Spleen (tissue), 11 donors: Measurements from ENCODE around the gene FSTL4. TPM values are rescaled to one million over a fixed set of nuclear protein-coding genes. Genes with fewer than 3 reads are reported as not detected.

Experiments
- DNase-seq: peaks from one replicate; pipeline ENCODE4 v3.0.0-alpha.2; 2020
- H3K27ac ChIP-seq, 8 donors: fragments of 200-600 bp; sonication (generic) in 7 of 8; 1 replicate in 4 of 8; 2 replicates in 4 of 8; pipeline versions ENCODE4 v1.5.0 to v1.8.0; 2016 to 2021; ENCODE audit warnings: inconsistent platforms in 4 of 8, mild to moderate bottlenecking in 4 of 8, moderate library complexity in 1 of 8
- H3K27me3 ChIP-seq, 7 donors: fragments of 200-600 bp; sonication (generic) in 6 of 7; replicated peaks in 1 of 7; 1 replicate in 4 of 7; 2 replicates in 3 of 7; pipeline versions ENCODE4 v1.5.0 to v1.8.0; 2016 to 2021; ENCODE audit warnings: inconsistent platforms in 3 of 7, mild to moderate bottlenecking in 1 of 7
- H3K36me3 ChIP-seq, 6 donors: fragments of 200-600 bp; sonication (generic) in 5 of 6; 1 replicate in 4 of 6; 2 replicates in 2 of 6; pipeline versions ENCODE4 v1.5.0 to v1.8.0; 2016 to 2021; ENCODE audit warnings: inconsistent platforms in 2 of 6
- H3K4me1 ChIP-seq, 6 donors: fragments of 200-600 bp; sonication (generic) in 5 of 6; 1 replicate in 3 of 6; 2 replicates in 3 of 6; pipeline versions ENCODE4 v1.5.0 to v1.8.0; 2016 to 2021; ENCODE audit warnings: inconsistent platforms in 3 of 6
- H3K4me3 ChIP-seq, 8 donors: fragments of 200-600 bp; sonication (generic) in 7 of 8; 1 replicate in 4 of 8; 2 replicates in 4 of 8; pipeline versions ENCODE4 v1.5.0 to v1.8.0; 2016 to 2021; ENCODE audit warnings: inconsistent platforms in 4 of 8, mild to moderate bottlenecking in 4 of 8, moderate library complexity in 2 of 8
- H3K9me3 ChIP-seq, 8 donors: fragments of 200-600 bp; sonication (generic) in 7 of 8; 1 replicate in 4 of 8; 2 replicates in 4 of 8; pipeline versions ENCODE4 v1.5.0 to v1.8.0; 2016 to 2021; ENCODE audit warnings: inconsistent platforms in 4 of 8
- POLR2A ChIP-seq, 3 donors: fragments of 450-650 bp; IDR thresholded peaks; one replicate each; pipeline ENCODE4 v1.5.1; 2017; ENCODE audit warnings: antibody characterized with exemption in 3 of 3, mild to moderate bottlenecking in 1 of 3
- POLR2AphosphoS5 ChIP-seq, 3 donors: sonication (generic); formaldehyde crosslinking; IDR thresholded peaks; one replicate each; pipeline ENCODE4 v1.5.1; 2017; ENCODE audit warnings: antibody characterized with exemption in 3 of 3
- WGBS, 5 donors: extraction: QIAGEN DNeasy Blood & Tissue Kit in 3 of 5; methylation state at CpG; one replicate each; pipeline versions ENCODE4 v1.1.5 to v1.1.7; 2013 to 2018; 5-methylcytosine and 5-hydroxymethylcytosine counted together
- intact Hi-C: fragments of 100-400 bp; cut with DNase I; formaldehyde crosslinking; loops from one replicate; pipeline ENCODE4 v1.15.0; 2023; ENCODE audit warnings: low total_unique reads
- polyA plus RNA-seq, 3 donors: library from polyadenylated mRNA; stranded (reverse); fragments of 200-250 nt; gene quantifications; one replicate each; pipeline ENCODE4 v1.2.1, GENCODE V29; 2013
- total RNA-seq, 7 donors: library from RNA; depleted of rRNA in 3 of 7; stranded (reverse); fragments of >200 nt in 3 of 7; fragmentation: NEBNext Ultra II Directional in 4 of 7; extraction: Animal tissue kit (Norgen Biotek cat#: 25700) in 4 of 7; gene quantifications; one replicate each; pipeline versions ENCODE4 v1.1.0 to v1.2.1, GENCODE V29; 2016 to 2021
- TF ChIP-seq, protein P1 (sequence below), 11 experiments: fragments of 200-600 bp in 7 of 11; fragments of 450-650 bp in 4 of 11; sonication (generic) in 4 of 11; IDR thresholded peaks in 8 of 11; conservative IDR thresholded peaks in 3 of 11; 1 replicate in 7 of 11; 2 replicates in 4 of 11; pipeline versions ENCODE4 v1.4.0 to v1.8.0; 2016 to 2021; ENCODE audit warnings: antibody characterized with exemption in 11 of 11, inconsistent platforms in 4 of 11, mild to moderate bottlenecking in 1 of 11
- donor health status: healthy with polysubstance abuse.
- donor health status: DM: no; HTN: no; CAD: no; lungs with moderate emphysema.
- donor health status: DM: no; HTN: no; CAD: no.
- donor health status: Bipolar disorder and iron deficiency.
- donor health status: healthy.
- donor health status: DM: no; HTN: no; CAD: no.
- donor health status: DM: yes; HTN: yes; CAD: no.

The FSTL4 gene
- total and polyA plus RNA-seq, 10 donors: under 0.01 to 1.0 (median 0.37) TPM; not detected in 4

DNA sequence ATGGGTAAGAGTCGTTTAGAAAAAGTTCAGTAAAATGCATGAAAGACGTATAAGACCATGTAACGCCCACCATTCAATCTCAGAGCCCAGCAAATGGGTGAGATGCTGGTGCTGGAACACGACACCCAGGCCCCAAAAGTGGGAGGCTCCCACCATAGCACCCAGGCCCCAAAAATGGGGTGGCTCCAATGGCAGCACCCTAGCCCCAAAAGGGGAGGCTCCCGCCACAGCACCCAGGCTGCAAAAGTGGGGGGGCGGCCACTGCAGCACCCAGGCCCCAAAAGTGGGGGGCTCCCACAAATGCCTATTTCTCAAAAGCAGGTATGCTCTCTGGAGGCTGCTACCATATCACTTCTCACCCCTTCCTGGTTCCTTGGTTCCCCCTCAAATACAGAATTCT lies 12.7 kb downstream of the FSTL4 start:
- no peak overlapping the region for H3K4me3 ChIP-seq
- TF ChIP-seq POLR2AphosphoS5 (IDR thresholded peaks at IDR 0.05) (no peak), POLR2A (IDR thresholded peaks at IDR 0.05) (no peak)
- TF ChIP-seq, protein P1, sequence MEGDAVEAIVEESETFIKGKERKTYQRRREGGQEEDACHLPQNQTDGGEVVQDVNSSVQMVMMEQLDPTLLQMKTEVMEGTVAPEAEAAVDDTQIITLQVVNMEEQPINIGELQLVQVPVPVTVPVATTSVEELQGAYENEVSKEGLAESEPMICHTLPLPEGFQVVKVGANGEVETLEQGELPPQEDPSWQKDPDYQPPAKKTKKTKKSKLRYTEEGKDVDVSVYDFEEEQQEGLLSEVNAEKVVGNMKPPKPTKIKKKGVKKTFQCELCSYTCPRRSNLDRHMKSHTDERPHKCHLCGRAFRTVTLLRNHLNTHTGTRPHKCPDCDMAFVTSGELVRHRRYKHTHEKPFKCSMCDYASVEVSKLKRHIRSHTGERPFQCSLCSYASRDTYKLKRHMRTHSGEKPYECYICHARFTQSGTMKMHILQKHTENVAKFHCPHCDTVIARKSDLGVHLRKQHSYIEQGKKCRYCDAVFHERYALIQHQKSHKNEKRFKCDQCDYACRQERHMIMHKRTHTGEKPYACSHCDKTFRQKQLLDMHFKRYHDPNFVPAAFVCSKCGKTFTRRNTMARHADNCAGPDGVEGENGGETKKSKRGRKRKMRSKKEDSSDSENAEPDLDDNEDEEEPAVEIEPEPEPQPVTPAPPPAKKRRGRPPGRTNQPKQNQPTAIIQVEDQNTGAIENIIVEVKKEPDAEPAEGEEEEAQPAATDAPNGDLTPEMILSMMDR (IDR thresholded peaks at IDR 0.05 in 8 of 11, conservative IDR thresholded peaks at IDR 0.05 in 3 of 11): no peak
- no peaks in the 10 kb centered on the region for H3K36me3 ChIP-seq
- no peaks in the 10 kb centered on the region for H3K4me1 ChIP-seq
- H3K9me3 ChIP-seq: no peaks in the 10 kb centered on the region
- no peak overlapping the region for H3K27ac ChIP-seq
- H3K27me3 ChIP-seq: peaks cover 0 to 18% (median 0%) of the 10 kb centered on the region in 7 donors
- no peak for DNase-seq
- 69 to 80% (median 74%) methylated on average over 6 of the region's 6 CpGs for WGBS, 5 donors
- intact Hi-C loops: no loop called here

DNA sequence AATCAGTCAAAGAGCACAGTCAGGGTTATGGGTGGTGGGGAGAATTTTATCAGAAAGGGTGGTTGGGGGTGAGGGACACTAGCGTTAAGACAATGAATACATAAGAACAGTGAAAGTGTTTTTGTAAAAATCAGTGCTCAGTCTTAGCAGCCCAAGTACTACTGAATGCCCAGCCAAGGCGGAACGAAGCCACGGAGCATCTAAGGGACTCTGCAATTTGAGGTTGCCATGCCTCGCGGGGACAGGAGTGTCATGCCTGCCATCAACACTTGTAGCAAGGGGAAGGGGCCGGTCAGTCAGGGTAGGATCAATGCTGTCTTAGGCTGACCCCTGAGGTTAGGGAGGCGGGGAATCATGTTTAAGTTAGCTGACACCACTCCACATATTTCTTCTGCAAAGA lies 13.3 kb downstream of the FSTL4 start:
- TF ChIP-seq, protein P1 (IDR thresholded peaks at IDR 0.05 in 8 of 11, conservative IDR thresholded peaks at IDR 0.05 in 3 of 11): no peak
- TF ChIP-seq POLR2A (IDR thresholded peaks at IDR 0.05) (no peak), POLR2AphosphoS5 (IDR thresholded peaks at IDR 0.05) (no peak)
- H3K27me3 ChIP-seq: peaks cover 0 to 12% (median 0%) of the 10 kb centered on the region in 7 donors
- intact Hi-C loops: no loop called here
- H3K4me3 ChIP-seq: no peak overlapping the region
- H3K4me1 ChIP-seq: no peaks in the 10 kb centered on the region
- no peaks in the 10 kb centered on the region for H3K9me3 ChIP-seq
- no peak overlapping the region for H3K27ac ChIP-seq
- no peak for DNase-seq
- no peaks in the 10 kb centered on the region for H3K36me3 ChIP-seq
- WGBS, 5 donors: 72 to 95% (median 88%) methylated on average over 8 of the region's 8 CpGs

DNA sequence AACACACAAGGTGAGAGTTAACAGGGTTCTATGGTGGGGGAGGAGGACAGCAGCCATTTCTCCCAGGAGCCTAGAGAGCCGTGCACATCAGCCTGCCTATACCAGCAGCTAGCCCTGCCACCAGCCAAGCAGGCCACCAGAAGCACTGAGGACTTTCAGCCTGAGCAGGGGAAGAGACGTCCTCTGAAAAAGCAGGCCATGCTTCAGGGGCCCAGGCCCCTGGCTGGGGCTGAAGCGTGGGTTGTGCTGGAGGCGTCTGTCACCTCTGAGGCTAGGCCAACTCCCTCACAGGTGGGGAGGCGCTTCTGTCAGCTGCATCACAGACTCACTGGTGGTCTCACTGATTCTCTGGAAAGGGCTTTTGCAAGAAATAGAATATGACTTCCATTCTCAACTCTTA lies 16.3 kb downstream of the FSTL4 start:
- intact Hi-C loops: no loop called here
- Histone ChIP-seq H3K4me1 (no peaks in the 10 kb centered on the region), H3K36me3 (no peaks in the 10 kb centered on the region), H3K27ac (no peak overlapping the region), H3K27me3 (no peaks in the 10 kb centered on the region), H3K9me3 (no peaks in the 10 kb centered on the region), H3K4me3 (no peak overlapping the region)
- no peak for TF ChIP-seq POLR2A (IDR thresholded peaks at IDR 0.05)
- TF ChIP-seq POLR2AphosphoS5 (IDR thresholded peaks at IDR 0.05): no peak
- TF ChIP-seq, protein P1 (IDR thresholded peaks at IDR 0.05 in 8 of 11, conservative IDR thresholded peaks at IDR 0.05 in 3 of 11): no peak
- no peak for DNase-seq
- WGBS, 5 donors: 61 to 81% (median 77%) methylated on average over 4 to 5 of the region's 5 CpGs

DNA sequence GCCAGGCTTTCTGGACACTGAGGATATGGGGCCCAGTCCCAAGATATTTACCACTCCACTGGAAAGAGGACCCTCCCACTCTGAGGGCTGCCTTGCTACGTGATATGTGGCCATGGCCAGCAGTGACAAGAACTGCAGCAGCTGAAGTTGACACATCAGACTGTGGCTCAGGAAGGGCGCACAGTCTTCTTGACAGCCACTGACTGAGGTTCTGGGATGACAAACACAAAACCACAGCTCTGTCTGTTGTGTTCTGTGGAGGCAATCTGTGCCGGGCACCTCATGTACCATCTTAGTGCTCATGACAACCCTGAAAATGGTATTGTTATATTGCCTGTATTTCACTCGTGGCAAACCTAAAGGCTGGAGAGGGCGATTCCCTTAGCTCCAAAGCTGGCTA lies 16.9 kb downstream of the FSTL4 start:
- no peaks in the 10 kb centered on the region for H3K36me3 ChIP-seq
- no peak overlapping the region for H3K4me3 ChIP-seq
- no peak overlapping the region for H3K27ac ChIP-seq
- 74 to 92% (median 80%) methylated on average over 3 to 5 of the region's 5 CpGs for WGBS, 5 donors
- H3K4me1 ChIP-seq: no peaks in the 10 kb centered on the region
- no peaks in the 10 kb centered on the region for H3K9me3 ChIP-seq
- TF ChIP-seq, protein P1 (IDR thresholded peaks at IDR 0.05 in 8 of 11, conservative IDR thresholded peaks at IDR 0.05 in 3 of 11): no peak
- no peak for TF ChIP-seq POLR2A (IDR thresholded peaks at IDR 0.05)
- TF ChIP-seq POLR2AphosphoS5 (IDR thresholded peaks at IDR 0.05): no peak
- intact Hi-C loops: no loop called here
- DNase-seq: no peak
- no peaks in the 10 kb centered on the region for H3K27me3 ChIP-seq
